Endothelial cell of umbilical vein (primary cell): ENCODE measurements around the gene C4A. TPM values are rescaled to one million over a fixed set of nuclear protein-coding genes. Genes with fewer than 3 reads are reported as not detected.
"Not testable (repeated sequence)": the region's sequence is repeated elsewhere in the genome, so short reads cannot be mapped to it uniquely, and the experiment has no call there.

Source experiments
- BruUV-seq: library from RNA; stranded (reverse); fragments of 400-500 nt; replicated peaks from 2 replicates; lab custom pipeline; 2021; lab: Mats Ljungman, UMichigan
- CTCF ChIA-PET: fragments of 300-600, 350-600 bp; sonication (Branson Sonifier 250); formaldehyde crosslinking; loops from one replicate; lab custom pipeline; 2021; ENCODE audit warnings: antibody characterized with exemption, inconsistent platforms; lab: Charles Lee
- POLR2A ChIA-PET: fragments of 300-600, 350-600 bp; sonication (Branson Sonifier 250); formaldehyde crosslinking; loops from one replicate; lab custom pipeline; 2021; ENCODE audit warnings: antibody characterized with exemption, inconsistent platforms; lab: Charles Lee
- DNase-seq: peaks from one replicate; pipeline ENCODE4 v3.0.0-alpha.2; 2011; ENCODE audit warnings: low read depth, low spot score
- FAIRE-seq: peaks from 2 replicates; lab custom pipeline; 2011; peaks lifted over from hg19 to GRCh38; lab: Jason Lieb, UNC
- H2AFZ ChIP-seq: 2 replicates; pipeline ENCODE4 v1.6.0; 2012; ENCODE audit warnings: low read depth, low read length, control low read depth, inconsistent platforms
- H3K27ac ChIP-seq: 2 replicates; pipeline ENCODE4 v1.5.1; 2011; ENCODE audit warnings: low read depth, mild to moderate bottlenecking, control low read depth, low read length, moderate library complexity; ENCODE audit not compliant: insufficient read depth
- H3K27me3 ChIP-seq, 2 experiments: 2 replicates each; pipeline versions ENCODE4 v1.6.0 to v1.6.1; 2011; ENCODE audit warnings: low read length in 2 of 2, mixed read lengths in 1 of 2; ENCODE audit not compliant: control insufficient read depth in 2 of 2, insufficient read depth in 2 of 2
- H3K36me3 ChIP-seq, 2 experiments: 2 replicates in 1 of 2; 3 replicates in 1 of 2; pipeline ENCODE4 v1.5.1; 2011; ENCODE audit warnings: low read length in 2 of 2, mild to moderate bottlenecking in 1 of 2, moderate library complexity in 1 of 2; ENCODE audit not compliant: control insufficient read depth in 2 of 2, insufficient read depth in 2 of 2; ENCODE audit errors: extremely low read depth in 1 of 2
- H3K4me1 ChIP-seq: 3 replicates; pipeline ENCODE4 v1.5.1; 2011; ENCODE audit warnings: mild to moderate bottlenecking, low read length; ENCODE audit not compliant: control insufficient read depth, insufficient read depth; ENCODE audit errors: extremely low read depth
- H3K4me2 ChIP-seq: 2 replicates; pipeline ENCODE4 v1.6.1; 2011; ENCODE audit warnings: low read length, control low read depth, mixed read lengths; ENCODE audit not compliant: insufficient read depth
- H3K4me3 ChIP-seq, 3 experiments: fragments of 200-600 bp in 1 of 3; sonication (generic), shearing (Covaris generic) in 1 of 3; replicated peaks in 1 of 3; 2 replicates each; pipeline ENCODE4 v1.5.1; 2011 to 2016; ENCODE audit warnings: control low read depth in 3 of 3, low read length in 3 of 3, mild to moderate bottlenecking in 2 of 3, inconsistent platforms in 1 of 3, low read depth in 1 of 3, moderate library complexity in 1 of 3; ENCODE audit not compliant: insufficient read depth in 1 of 3
- H3K79me2 ChIP-seq: 2 replicates; pipeline ENCODE4 v1.6.0; 2012; ENCODE audit warnings: low read length, inconsistent platforms; ENCODE audit not compliant: control insufficient read depth, insufficient read depth
- H3K9ac ChIP-seq: replicated peaks from 2 replicates; pipeline ENCODE3; 2011; ENCODE audit warnings: low read length, control low read depth; ENCODE audit not compliant: insufficient read depth; ENCODE audit errors: extremely low read depth
- H3K9me1 ChIP-seq: replicated peaks from 3 replicates; pipeline ENCODE4 v1.6.0; 2011; ENCODE audit warnings: mild to moderate bottlenecking, low read length; ENCODE audit not compliant: control insufficient read depth, insufficient read depth; ENCODE audit errors: extremely low read depth
- H3K9me3 ChIP-seq: replicated peaks from 2 replicates; pipeline ENCODE4 v1.5.1; 2012; ENCODE audit warnings: low read length, inconsistent platforms; ENCODE audit not compliant: control insufficient read depth, insufficient read depth
- H4K20me1 ChIP-seq: replicated peaks from 2 replicates; pipeline ENCODE3; 2011; ENCODE audit warnings: mild to moderate bottlenecking, low read length; ENCODE audit not compliant: control insufficient read depth, insufficient read depth; ENCODE audit errors: extremely low read depth
- dilution Hi-C: fragments of 300-500 bp; cut with MboI; formaldehyde crosslinking; loops from one replicate; pipeline ENCODE4 v1.15.0; 2019; ENCODE audit warnings: low sequenced_read_pairs; ENCODE audit not compliant: extremely low pct_ligation_motif_present
- intact Hi-C: fragments of 100-400 bp; cut with micrococcal nuclease; formaldehyde crosslinking; loops from one replicate; pipeline ENCODE4 v1.10.0; 2022
- polyA plus RNA-seq, 4 experiments: library from polyadenylated mRNA; depleted of rRNA in 3 of 4; stranded (reverse) in 3 of 4; unstranded in 1 of 4; fragments of >200 nt; gene quantifications; 2 replicates each; pipeline versions ENCODE4 v1.2.1 to v1.2.3, GENCODE V29; 2011 to 2012; ENCODE audit warnings: missing spikeins in 1 of 4
- total RNA-seq: library from RNA; stranded (reverse); gene quantifications from 2 replicates; pipeline ENCODE4 v1.2.3, GENCODE V29; 2021

Gene C4A
- total and polyA plus RNA-seq, 2 donors (not counting 3 experiments of a cell fraction or from before 2014, with no cell fraction given), result 5.2 to 5.7 TPM

DNA sequence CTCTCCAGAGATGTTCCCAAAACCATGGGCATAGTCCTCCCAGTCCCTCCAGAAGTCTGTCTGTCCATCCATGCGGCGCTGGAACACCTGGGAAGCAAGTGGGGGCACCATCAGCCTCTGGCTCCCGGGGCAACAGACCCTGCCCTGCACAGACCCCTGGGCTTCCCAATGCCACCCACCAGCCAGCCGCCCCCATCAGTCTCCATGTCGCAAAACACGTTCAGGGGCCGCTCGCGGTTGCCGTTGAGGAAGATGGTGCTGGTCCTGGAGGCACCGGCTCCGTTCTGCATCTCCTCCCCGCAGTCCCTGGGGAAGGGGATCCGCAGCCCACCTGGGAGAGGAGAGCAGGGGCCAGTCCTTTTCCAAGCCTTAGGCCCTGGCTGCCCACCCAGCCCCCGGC, 60.4 kb downstream of the C4A start:
- BruUV-seq, H3K79me2 ChIP-seq, H3K36me3 ChIP-seq, H3K4me3 ChIP-seq, H3K4me2 ChIP-seq, H3K27ac ChIP-seq, dilution Hi-C loops, H3K4me1 ChIP-seq, H3K27me3 ChIP-seq, FAIRE-seq, H2AFZ ChIP-seq, DNase-seq, CTCF ChIA-PET, H3K9me3 ChIP-seq, POLR2A ChIA-PET, H3K9ac ChIP-seq, H3K9me1 ChIP-seq, H4K20me1 ChIP-seq: not testable (repeated sequence)
- intact Hi-C loops, result loop anchor here (10.0 kb wide), 2 partner anchors 153 to 753 kb away; partner anchors contain the start of genes GPSM3 and PBX2

DNA sequence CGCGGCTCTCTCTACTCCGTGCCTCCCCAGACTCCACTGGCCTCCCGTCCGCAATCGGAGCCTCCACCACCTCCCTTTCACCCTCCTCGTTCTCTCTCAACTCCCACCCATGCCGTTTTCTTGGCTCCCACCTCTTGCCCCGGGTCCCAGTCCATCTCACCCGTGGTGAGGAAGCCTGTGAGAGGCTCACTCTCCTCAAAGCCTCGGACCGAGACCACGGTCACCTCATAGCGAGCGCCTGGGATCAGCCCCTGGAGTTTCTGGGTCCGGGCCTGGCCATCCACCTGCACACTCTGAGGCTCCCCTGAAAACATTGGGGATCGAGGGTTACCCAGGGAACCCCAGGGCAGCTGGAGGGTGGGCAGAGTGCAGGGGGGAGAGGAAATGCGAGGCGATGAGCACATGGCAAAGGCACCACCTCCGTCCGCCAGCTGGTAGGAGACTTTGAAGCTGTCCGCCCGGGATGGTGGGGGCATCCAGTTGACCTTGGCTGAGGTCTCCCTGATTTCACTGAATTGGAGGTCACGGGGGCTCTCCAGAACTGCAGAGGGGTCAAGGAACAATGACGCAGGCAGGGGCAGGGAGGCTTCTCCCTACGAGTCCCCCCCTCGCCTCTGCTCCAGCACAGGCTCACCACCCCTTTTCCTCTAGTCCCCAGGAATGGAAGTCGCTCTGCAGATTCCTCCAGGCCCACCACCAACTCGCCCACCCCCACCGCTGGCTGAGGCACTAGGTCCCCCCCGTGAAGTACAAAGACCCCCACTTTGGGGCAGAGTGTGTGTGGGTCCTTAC, 61.9 kb downstream of the C4A start:
- H2AFZ ChIP-seq, H3K27me3 ChIP-seq, H3K36me3 ChIP-seq, H3K9me3 ChIP-seq, H3K79me2 ChIP-seq, BruUV-seq, H3K4me3 ChIP-seq, dilution Hi-C loops, H3K9me1 ChIP-seq, FAIRE-seq, H3K4me2 ChIP-seq, H3K27ac ChIP-seq, POLR2A ChIA-PET, CTCF ChIA-PET, DNase-seq, H3K9ac ChIP-seq, H4K20me1 ChIP-seq: not testable (repeated sequence)
- intact Hi-C loops, result loop anchor here (10.0 kb wide), 2 partner anchors 151 to 751 kb away; partner anchors contain the start of genes GPSM3 and PBX2
- H3K4me1 ChIP-seq, result peaks cover 10% of the 10 kb centered on the region

DNA sequence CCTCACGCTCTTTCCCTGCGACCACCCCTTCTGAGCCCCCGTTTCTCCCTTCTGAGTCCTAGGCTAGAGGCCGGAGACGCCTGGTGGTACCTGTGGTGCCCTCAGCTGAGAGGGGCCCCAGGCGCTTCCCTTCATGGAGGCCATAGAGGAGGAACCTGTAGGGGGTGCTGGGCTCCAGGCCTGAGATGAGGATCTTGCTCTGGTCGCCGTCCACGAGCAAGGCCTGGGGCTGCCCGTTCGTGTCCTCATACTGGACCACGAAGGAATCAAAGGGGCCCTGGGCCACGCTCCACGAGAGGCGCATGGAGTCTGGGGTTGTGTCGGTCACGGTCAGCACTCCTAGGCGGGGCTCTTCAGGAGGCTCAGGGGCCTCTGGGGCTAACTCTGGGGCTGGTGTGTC, 63.1 kb downstream of the C4A start:
- H3K9me3 ChIP-seq, DNase-seq, POLR2A ChIA-PET, H3K4me3 ChIP-seq, H3K27ac ChIP-seq, H4K20me1 ChIP-seq, H3K9me1 ChIP-seq, CTCF ChIA-PET, BruUV-seq, H3K27me3 ChIP-seq, H3K9ac ChIP-seq, H2AFZ ChIP-seq, H3K4me2 ChIP-seq, H3K36me3 ChIP-seq, FAIRE-seq, dilution Hi-C loops, H3K79me2 ChIP-seq: not testable (repeated sequence)
- intact Hi-C loops, result loop anchor here (10.0 kb wide), 2 partner anchors 150 to 750 kb away; partner anchors contain the start of genes GPSM3 and PBX2
- H3K4me1 ChIP-seq, result peaks cover 10% of the 10 kb centered on the region
